H1 (cell line): Measurements from ENCODE around the gene KCNMA1. TPM values are rescaled to one million over a fixed set of nuclear protein-coding genes. Genes with fewer than 3 reads are reported as not detected.

Experiments
- CHD1 ChIP-seq: IDR thresholded peaks from 2 replicates; pipeline ENCODE4 v1.6.1; 2012; ENCODE audit warnings: low read depth, low read length, improper control_type of control experiment
- EZH2 ChIP-seq: fragments of 200-600 bp; sonication (generic); IDR thresholded peaks from 2 replicates; pipeline ENCODE4 v1.7.1; 2012; ENCODE audit warnings: low read depth, mild to moderate bottlenecking, moderate library complexity, low read length, inconsistent platforms; ENCODE audit not compliant: severe bottlenecking
- JUN ChIP-seq: IDR thresholded peaks from 2 replicates; pipeline ENCODE4 v1.6.1; 2011; ENCODE audit warnings: low read depth, mild to moderate bottlenecking, improper control_type of control experiment, low read length
- KDM5A ChIP-seq: fragments of 200-600 bp; IDR thresholded peaks from 2 replicates; pipeline ENCODE4 v1.7.1; 2012; ENCODE audit warnings: mild to moderate bottlenecking, low read length, inconsistent platforms, mixed read lengths
- NRF1 ChIP-seq: IDR thresholded peaks from 2 replicates; pipeline ENCODE4 v1.6.1; 2011; ENCODE audit warnings: mild to moderate bottlenecking, low read depth, low read length, improper control_type of control experiment
- TAF7 ChIP-seq: optimal IDR thresholded peaks from 2 replicates; pipeline ENCODE3; 2011; ENCODE audit warnings: low read depth, mild to moderate bottlenecking, inconsistent platforms, low read length, moderate library complexity, borderline replicate concordance
- polyA plus RNA-seq, 7 experiments: library from polyadenylated mRNA; depleted of rRNA in 3 of 7; stranded (reverse) in 5 of 7; unstranded in 2 of 7; fragments of >200 nt in 5 of 7; fragments of 200-250 nt in 2 of 7; gene quantifications; 1 replicate in 5 of 7; 2 replicates in 1 of 7; 4 replicates in 1 of 7; pipeline versions ENCODE4 v1.2.1 to v1.2.3, GENCODE V29; 2011 to 2013; ENCODE audit warnings: missing spikeins in 2 of 7, mixed read lengths in 2 of 7
- total RNA-seq: library from RNA; stranded (reverse); fragmentation: NEBNext Ultra II Directional; extraction: Animal tissue kit (Norgen Biotek cat#: 25700); gene quantifications from 2 replicates; pipeline ENCODE4 v1.2.1, GENCODE V29; 2021

Gene KCNMA1
- total and polyA plus RNA-seq, 2 of the 8 experiments (the other 6 are each of a cell fraction or from before 2014, with no cell fraction given): 10.2 to 11.1 TPM

GRCh38 chr10:77339166-77339565 is 298.4 kb downstream of the KCNMA1 start (continued):
- no peak for TF ChIP-seq CHD1
- no peak for TF ChIP-seq JUN
- TF ChIP-seq EZH2: no peak
- no peak for TF ChIP-seq NRF1
- no peak for TF ChIP-seq KDM5A
- no peak for TF ChIP-seq TAF7
